HG03095 (cell line): ENCODE data around the gene GRIK4.
"Not testable (repeated sequence)": the region's sequence is repeated elsewhere in the genome, so short reads cannot be mapped to it uniquely, and the experiment has no call there.

Experiments
- ATAC-seq: cut with Tn5 transposase; IDR thresholded peaks from one replicate; pipeline ENCODE4 v1.9.1; 2021; ENCODE audit warnings: moderate library complexity; ENCODE audit not compliant: unreplicated experiment

Gene GRIK4

GRCh38 chr11:120568572-120569307 lies 57.2 kb downstream of the GRIK4 start:
- no peak for ATAC-seq

- no peak for ATAC-seq
Observed at GRCh38 chr11:120569861-120570260, 58.3 kb downstream of the GRIK4 start.

- ATAC-seq = no peak
Observed at GRCh38 chr11:120571476-120571875, 59.9 kb downstream of the GRIK4 start.

GRCh38 chr11:120573756-120574354 lies 62.3 kb downstream of the GRIK4 start:
- ATAC-seq = no peak

- no peak for ATAC-seq
Observed at GRCh38 chr11:120574876-120575275, 63.3 kb downstream of the GRIK4 start.

- no peak for ATAC-seq
Observed at GRCh38 chr11:120575461-120575860, 63.9 kb downstream of the GRIK4 start.

GRCh38 chr11:120576606-120577005 lies 65.1 kb downstream of the GRIK4 start:
- no peak for ATAC-seq

- no peak for ATAC-seq
Observed at GRCh38 chr11:120577041-120577440, 65.5 kb downstream of the GRIK4 start.

- no peak for ATAC-seq
Observed at GRCh38 chr11:120577624-120578363, 66.2 kb downstream of the GRIK4 start.

- ATAC-seq = no peak
Observed at GRCh38 chr11:120578596-120579154, 67.1 kb downstream of the GRIK4 start.

GRCh38 chr11:120579611-120580031 lies 68.1 kb downstream of the GRIK4 start:
- no peak for ATAC-seq

GRCh38 chr11:120581313-120581712 lies 69.8 kb downstream of the GRIK4 start:
- no peak for ATAC-seq

- ATAC-seq = not testable (repeated sequence)
Observed at GRCh38 chr11:120582535-120582934, 71.0 kb downstream of the GRIK4 start.

GRCh38 chr11:120586072-120586471 lies 74.5 kb downstream of the GRIK4 start:
- no peak for ATAC-seq

- ATAC-seq = no peak
Observed at GRCh38 chr11:120586728-120587127, 75.2 kb downstream of the GRIK4 start.

- no peak for ATAC-seq
Observed at GRCh38 chr11:120587299-120587698, 75.8 kb downstream of the GRIK4 start.

- no peak for ATAC-seq
Observed at GRCh38 chr11:120589376-120589775, 77.8 kb downstream of the GRIK4 start.

GRCh38 chr11:120590472-120590871 lies 78.9 kb downstream of the GRIK4 start:
- no peak for ATAC-seq

GRCh38 chr11:120594746-120595145 lies 83.2 kb downstream of the GRIK4 start:
- ATAC-seq = no peak

GRCh38 chr11:120595557-120595956 lies 84.0 kb downstream of the GRIK4 start:
- ATAC-seq = no peak
